NCI-H146 treated with DMSO at 0.1 percent for 48 hours (cell line): ENCODE results near the gene EIF1AD.
A peak's percentile ranks its signal among the peaks of the same experiment; 100 is the strongest.

ENCODE experiments used
- DNase-seq: peaks from one replicate; lab custom pipeline; 2025; ENCODE audit not compliant: unreplicated experiment; lab: John Stamatoyannopoulos, UW

The EIF1AD gene

GRCh38 chr11:66006134-66006890 lies 4.4 kb upstream of the EIF1AD start:
- DNase-seq: no peak

- no peak for DNase-seq
These were observed 2.2 kb upstream of the EIF1AD start for GRCh38 chr11:66004186-66004585.

- no peak for DNase-seq
These were observed 1.3 kb upstream of the EIF1AD start for GRCh38 chr11:66003291-66003690.

GRCh38 chr11:66002648-66003225 lies 780 bp upstream of the EIF1AD start:
- DNase-seq: no peak

- no peak for DNase-seq
These were observed 4.7 kb downstream of the EIF1AD start for GRCh38 chr11:65997286-65997685.

GRCh38 chr11:65992056-65992455 lies 9.9 kb downstream of the EIF1AD start:
- no peak for DNase-seq

GRCh38 chr11:65988791-65989592 lies 13.0 kb downstream of the EIF1AD start:
- peak; percentile 87 for DNase-seq

GRCh38 chr11:65987336-65987735 lies 14.6 kb downstream of the EIF1AD start:
- DNase-seq: no peak

GRCh38 chr11:65983589-65983987 lies 18.4 kb downstream of the EIF1AD start:
- no peak for DNase-seq

GRCh38 chr11:65982824-65983588 lies 19.0 kb downstream of the EIF1AD start:
- DNase-seq: no peak

GRCh38 chr11:65981972-65982823 lies 19.8 kb downstream of the EIF1AD start:
- DNase-seq: no peak

GRCh38 chr11:65981101-65981740 lies 20.7 kb downstream of the EIF1AD start:
- DNase-seq: no peak

- no peak for DNase-seq
These were observed 22.6 kb downstream of the EIF1AD start for GRCh38 chr11:65979261-65979759.

- no peak for DNase-seq
These were observed 23.3 kb downstream of the EIF1AD start for GRCh38 chr11:65978391-65979238.

GRCh38 chr11:65977621-65978390 lies 24.2 kb downstream of the EIF1AD start:
- no peak for DNase-seq

GRCh38 chr11:65976216-65977176 lies 25.5 kb downstream of the EIF1AD start:
- no peak for DNase-seq

GRCh38 chr11:65975771-65976170 lies 26.2 kb downstream of the EIF1AD start:
- DNase-seq: no peak
